ENCODE measurements around the gene TPCN2.
"Not testable (repeated sequence)": the region's sequence is repeated elsewhere in the genome, so short reads cannot be mapped to it uniquely, and the experiment has no call there.

- TF ChIP-seq POLR2AphosphoS5, CTCF, POLR2A, EP300 (IDR thresholded peaks at IDR 0.05): not testable (repeated sequence)
These were observed 100.8 kb downstream of the TPCN2 start for GRCh38 chr11:69149338-69150045.

Measured in upper lobe of left lung (tissue), 4 donors.